HCT116 (cell line): ENCODE results near the gene DUSP2.

Experiments used
- EZH2 ChIP-seq: fragments of 200-600 bp; sonication (generic); IDR thresholded peaks from 2 replicates; pipeline ENCODE4 v1.6.1; 2017; ENCODE audit warnings: antibody characterized with exemption, mixed run types
- EZH2phosphoT487 ChIP-seq: fragments of 200-600 bp; IDR thresholded peaks from 2 replicates; pipeline ENCODE4 v1.6.1; 2018; ENCODE audit warnings: antibody characterized with exemption, borderline replicate concordance
- FOSL1 ChIP-seq: IDR thresholded peaks from 2 replicates; pipeline ENCODE4 v1.6.1; 2012; ENCODE audit warnings: low read depth
- JUND ChIP-seq: IDR thresholded peaks from 2 replicates; pipeline ENCODE4 v1.6.1; 2012
- POLR2A ChIP-seq: IDR thresholded peaks from 2 replicates; pipeline ENCODE4 v1.7.0; 2011; ENCODE audit warnings: borderline replicate concordance; ENCODE audit not compliant: insufficient read depth, insufficient read length; ENCODE audit errors: extremely low read depth
- POLR2AphosphoS5 ChIP-seq: IDR thresholded peaks from 2 replicates; pipeline ENCODE4 v1.6.1; 2011; ENCODE audit warnings: mild to moderate bottlenecking, low read depth, low read length, moderate library complexity
- RAD21 ChIP-seq: IDR thresholded peaks from 2 replicates; pipeline ENCODE4 v1.6.1; 2012; ENCODE audit warnings: low read depth, mild to moderate bottlenecking
- SP1 ChIP-seq: IDR thresholded peaks from 2 replicates; pipeline ENCODE4 v1.6.1; 2012; ENCODE audit warnings: low read depth
- TCF7L2 ChIP-seq: IDR thresholded peaks from 2 replicates; pipeline ENCODE4 v1.7.0; 2011; ENCODE audit warnings: borderline replicate concordance, inconsistent platforms; ENCODE audit not compliant: insufficient read depth, insufficient read length; ENCODE audit errors: extremely low read depth
- YY1 ChIP-seq: IDR thresholded peaks from 2 replicates; pipeline ENCODE4 v1.6.1; 2011; ENCODE audit warnings: low read length, low read depth, moderate library complexity, mild to moderate bottlenecking; ENCODE audit not compliant: insufficient replicate concordance; ENCODE audit errors: extremely low read depth
- ZBTB33 ChIP-seq: IDR thresholded peaks from 2 replicates; pipeline ENCODE4 v1.6.1; 2011; ENCODE audit warnings: mild to moderate bottlenecking, low read length, moderate library complexity; ENCODE audit not compliant: insufficient replicate concordance; ENCODE audit errors: extremely low read depth
- ZNF274 ChIP-seq: fragments of 200-500 bp; sonication (Bioruptor generic); IDR thresholded peaks from 2 replicates; pipeline ENCODE4 v1.6.1; 2014; ENCODE audit warnings: mild to moderate bottlenecking, low read depth, low read length, inconsistent platforms
- TF ChIP-seq, protein P1 (sequence below): IDR thresholded peaks from 2 replicates; pipeline ENCODE4 v1.6.1; 2012
- TF ChIP-seq, protein P2 (sequence below), 3 experiments: fragments of 200-600 bp in 1 of 3; sonication (generic) in 1 of 3; IDR thresholded peaks in 2 of 3; conservative IDR thresholded peaks in 1 of 3; 2 replicates each; pipeline ENCODE4 v1.5.1; 2012 to 2017; ENCODE audit warnings: low read depth in 2 of 3, low read length in 2 of 3, antibody characterized with exemption in 1 of 3, borderline replicate concordance in 1 of 3, control low read depth in 1 of 3, mild to moderate bottlenecking in 1 of 3, mixed read lengths in 1 of 3, mixed run types in 1 of 3, moderate library complexity in 1 of 3; ENCODE audit not compliant: insufficient read depth in 1 of 3

- TF ChIP-seq, protein P1, sequence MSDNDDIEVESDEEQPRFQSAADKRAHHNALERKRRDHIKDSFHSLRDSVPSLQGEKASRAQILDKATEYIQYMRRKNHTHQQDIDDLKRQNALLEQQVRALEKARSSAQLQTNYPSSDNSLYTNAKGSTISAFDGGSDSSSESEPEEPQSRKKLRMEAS = no peak
- TF ChIP-seq SP1 (no peak), ZBTB33 (no peak), RAD21 (no peak), EZH2 (no peak), TCF7L2 (no peak), YY1 (no peak), ZNF274 (no peak), JUND (no peak), FOSL1 (no peak), EZH2phosphoT487 (no peak), POLR2AphosphoS5 (no peak), POLR2A (no peak)
- TF ChIP-seq, protein P2, sequence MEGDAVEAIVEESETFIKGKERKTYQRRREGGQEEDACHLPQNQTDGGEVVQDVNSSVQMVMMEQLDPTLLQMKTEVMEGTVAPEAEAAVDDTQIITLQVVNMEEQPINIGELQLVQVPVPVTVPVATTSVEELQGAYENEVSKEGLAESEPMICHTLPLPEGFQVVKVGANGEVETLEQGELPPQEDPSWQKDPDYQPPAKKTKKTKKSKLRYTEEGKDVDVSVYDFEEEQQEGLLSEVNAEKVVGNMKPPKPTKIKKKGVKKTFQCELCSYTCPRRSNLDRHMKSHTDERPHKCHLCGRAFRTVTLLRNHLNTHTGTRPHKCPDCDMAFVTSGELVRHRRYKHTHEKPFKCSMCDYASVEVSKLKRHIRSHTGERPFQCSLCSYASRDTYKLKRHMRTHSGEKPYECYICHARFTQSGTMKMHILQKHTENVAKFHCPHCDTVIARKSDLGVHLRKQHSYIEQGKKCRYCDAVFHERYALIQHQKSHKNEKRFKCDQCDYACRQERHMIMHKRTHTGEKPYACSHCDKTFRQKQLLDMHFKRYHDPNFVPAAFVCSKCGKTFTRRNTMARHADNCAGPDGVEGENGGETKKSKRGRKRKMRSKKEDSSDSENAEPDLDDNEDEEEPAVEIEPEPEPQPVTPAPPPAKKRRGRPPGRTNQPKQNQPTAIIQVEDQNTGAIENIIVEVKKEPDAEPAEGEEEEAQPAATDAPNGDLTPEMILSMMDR (IDR thresholded peaks at IDR 0.05 in 2 of 3, conservative IDR thresholded peaks at IDR 0.05 in 1 of 3; ENCODE audit: borderline replicate concordance in 1 of 3, insufficient read depth in 1 of 3, low read depth in 2 of 3, low read length in 2 of 3) = no peak
These were observed 31.3 kb downstream of the DUSP2 start for GRCh38 chr2:96113951-96114350.
